ENCODE data around the gene EMC9.

Gene EMC9

GRCh38 chr14:24102357-24103048, 38.9 kb downstream of the EMC9 start:
- ChIA-PET CTCF (interaction anchor here (0.8 to 11.6 kb wide), 3 partner anchors 11 to 60 kb away, joined by 3 to 188 read pairs (median 7); no protein-coding TSS in a partner anchor), POLR2A (interaction anchor here (0.6 kb wide), 1 partner anchor 136 kb away, joined by 4 read pairs; no protein-coding TSS in a partner anchor)
- H3K36me3 ChIP-seq (ENCODE audit: control insufficient read depth in 4 of 4, insufficient read depth in 4 of 4, low read length in 3 of 4) = peaks cover 0 to 64% (median 34%) of the 10 kb centered on the region in 4 experiments
- H3K4me1 ChIP-seq (ENCODE audit: control extremely low read depth in 1 of 4, control insufficient read depth in 4 of 4, insufficient read depth in 4 of 4, low read length in 3 of 4) = peaks cover 0 to 5% (median 0%) of the 10 kb centered on the region in 4 experiments
- H3K27me3 ChIP-seq (replicated peaks in 2 of 5; ENCODE audit: control insufficient read depth in 4 of 5, insufficient read depth in 5 of 5, low read length in 4 of 5) = no peaks in the 10 kb centered on the region
- whole genome bisulfite sequencing (ENCODE audit: insufficient coverage) = 94% methylated on average over 6 of the region's 7 CpGs
- no peak overlapping the region for H3K4me3 ChIP-seq (ENCODE audit: control insufficient read depth in 1 of 7, extremely low read depth in 1 of 7, insufficient read depth in 4 of 7, low read depth in 2 of 7, low read length in 6 of 7)
- H3K9me3 ChIP-seq (ENCODE audit: control extremely low read depth in 1 of 5, control insufficient read depth in 4 of 5, insufficient read depth in 2 of 5, low read depth in 1 of 5, low read length in 4 of 5) = peaks cover 0 to 5% (median 0%) of the 10 kb centered on the region in 5 experiments
- no peak overlapping the region for H3K27ac ChIP-seq (ENCODE audit: insufficient read depth in 1 of 2, low read depth in 1 of 2, low read length in 2 of 2, poor library complexity in 1 of 2, severe bottlenecking in 2 of 2)
- DNase-seq = no peak

- WGBS (ENCODE audit: insufficient coverage) = 97% methylated on average over 3 of the region's 3 CpGs
- peaks cover 0 to 68% (median 34%) of the 10 kb centered on the region in 4 experiments for H3K36me3 ChIP-seq (ENCODE audit: control insufficient read depth in 4 of 4, insufficient read depth in 4 of 4, low read length in 3 of 4)
- H3K4me1 ChIP-seq (ENCODE audit: control extremely low read depth in 1 of 4, control insufficient read depth in 4 of 4, insufficient read depth in 4 of 4, low read length in 3 of 4) = peaks cover 0 to 3% (median 0%) of the 10 kb centered on the region in 4 experiments
- H3K9me3 ChIP-seq (ENCODE audit: control extremely low read depth in 1 of 5, control insufficient read depth in 4 of 5, insufficient read depth in 2 of 5, low read depth in 1 of 5, low read length in 4 of 5) = peaks cover 0 to 5% (median 0%) of the 10 kb centered on the region in 5 experiments
- H3K4me3 ChIP-seq (ENCODE audit: control insufficient read depth in 1 of 7, extremely low read depth in 1 of 7, insufficient read depth in 4 of 7, low read depth in 2 of 7, low read length in 6 of 7) = no peak overlapping the region
- no peaks in the 10 kb centered on the region for H3K27me3 ChIP-seq (replicated peaks in 2 of 5; ENCODE audit: control insufficient read depth in 4 of 5, insufficient read depth in 5 of 5, low read length in 4 of 5)
- no peak overlapping the region for H3K27ac ChIP-seq (ENCODE audit: insufficient read depth in 1 of 2, low read depth in 1 of 2, low read length in 2 of 2, poor library complexity in 1 of 2, severe bottlenecking in 2 of 2)
- no peak for DNase-seq
- CTCF ChIA-PET = interaction anchor here (1.1 to 11.6 kb wide), 3 partner anchors 10 to 42 kb away, joined by 3 to 188 read pairs (median 7); no protein-coding TSS in a partner anchor
- POLR2A ChIA-PET = no interaction called here
These were observed 40.4 kb downstream of the EMC9 start for GRCh38 chr14:24100982-24101494.

DNA sequence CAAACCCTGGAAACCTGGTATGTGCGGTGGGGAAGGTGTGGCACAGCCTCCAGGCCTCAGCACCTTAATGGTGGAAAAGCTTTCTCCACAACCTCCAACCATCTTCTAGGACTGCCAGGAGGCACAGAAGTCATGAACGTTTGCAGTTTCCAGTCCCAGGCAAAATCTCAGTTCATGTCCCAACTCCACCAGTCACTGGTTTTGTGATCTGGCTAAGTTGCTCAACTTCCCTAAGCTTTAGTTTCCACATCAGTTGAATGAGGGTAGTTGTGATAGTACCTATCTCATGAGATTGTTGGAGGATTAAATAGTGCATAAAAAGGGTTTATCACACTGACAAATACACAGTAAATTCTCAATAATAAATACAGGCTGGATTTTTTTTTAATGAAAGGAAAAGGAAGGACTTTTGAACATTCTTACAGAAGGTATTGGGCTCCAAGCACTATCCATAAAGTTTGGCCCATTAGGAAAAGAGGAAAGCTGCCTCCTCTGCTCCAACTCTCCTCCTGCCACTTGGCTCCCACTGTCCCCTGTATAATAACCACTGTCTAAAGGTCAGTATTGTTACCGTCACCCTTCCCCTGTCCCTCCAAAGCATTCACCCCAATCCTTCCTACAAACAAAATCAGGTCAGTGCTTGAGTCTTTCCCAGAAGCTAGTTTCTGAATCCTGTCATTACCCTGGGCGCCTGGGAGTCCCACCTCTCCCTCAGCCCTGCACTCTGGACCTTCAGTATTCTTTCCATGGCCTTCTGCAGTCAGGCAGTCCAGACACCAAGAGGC, 41.0 kb downstream of the EMC9 start:
- peaks cover 0 to 68% (median 34%) of the 10 kb centered on the region in 4 experiments for H3K36me3 ChIP-seq (ENCODE audit: control insufficient read depth in 4 of 4, insufficient read depth in 4 of 4, low read length in 3 of 4)
- POLR2A ChIA-PET = no interaction called here
- no peak overlapping the region for H3K27ac ChIP-seq (ENCODE audit: insufficient read depth in 1 of 2, low read depth in 1 of 2, low read length in 2 of 2, poor library complexity in 1 of 2, severe bottlenecking in 2 of 2)

GRCh38 chr14:24098927-24099813, 42.2 kb downstream of the EMC9 start:
- H3K4me3 ChIP-seq (ENCODE audit: control insufficient read depth in 1 of 7, extremely low read depth in 1 of 7, insufficient read depth in 4 of 7, low read depth in 2 of 7, low read length in 6 of 7) = no peak overlapping the region
- ChIA-PET CTCF (interaction anchor here (7.1 kb wide), 1 partner anchor 9 kb away, joined by 83 read pairs; no protein-coding TSS in a partner anchor), POLR2A (no interaction called here)
- H3K27ac ChIP-seq (ENCODE audit: insufficient read depth in 1 of 2, low read depth in 1 of 2, low read length in 2 of 2, poor library complexity in 1 of 2, severe bottlenecking in 2 of 2) = no peak overlapping the region
- peaks cover 0 to 63% (median 30%) of the 10 kb centered on the region in 4 experiments for H3K36me3 ChIP-seq (ENCODE audit: control insufficient read depth in 4 of 4, insufficient read depth in 4 of 4, low read length in 3 of 4)
- DNase-seq = no peak
- H3K9me3 ChIP-seq (ENCODE audit: control extremely low read depth in 1 of 5, control insufficient read depth in 4 of 5, insufficient read depth in 2 of 5, low read depth in 1 of 5, low read length in 4 of 5) = no peaks in the 10 kb centered on the region
- no peaks in the 10 kb centered on the region for H3K27me3 ChIP-seq (replicated peaks in 2 of 5; ENCODE audit: control insufficient read depth in 4 of 5, insufficient read depth in 5 of 5, low read length in 4 of 5)
- WGBS (ENCODE audit: insufficient coverage) = 96% methylated on average over 15 of the region's 17 CpGs
- H3K4me1 ChIP-seq (ENCODE audit: control extremely low read depth in 1 of 4, control insufficient read depth in 4 of 4, insufficient read depth in 4 of 4, low read length in 3 of 4) = peaks cover 0 to 16% (median 13%) of the 10 kb centered on the region in 4 experiments

More for the DNA sequence above, 41.0 kb downstream of the EMC9 start:
- Histone ChIP-seq H3K27me3 (replicated peaks in 2 of 5; ENCODE audit: control insufficient read depth in 4 of 5, insufficient read depth in 5 of 5, low read length in 4 of 5) (no peaks in the 10 kb centered on the region), H3K4me3 (ENCODE audit: control insufficient read depth in 1 of 7, extremely low read depth in 1 of 7, insufficient read depth in 4 of 7, low read depth in 2 of 7, low read length in 6 of 7) (no peak overlapping the region), H3K4me1 (ENCODE audit: control extremely low read depth in 1 of 4, control insufficient read depth in 4 of 4, insufficient read depth in 4 of 4, low read length in 3 of 4) (peaks cover 0 to 6% (median 5%) of the 10 kb centered on the region in 4 experiments), H3K9me3 (ENCODE audit: control extremely low read depth in 1 of 5, control insufficient read depth in 4 of 5, insufficient read depth in 2 of 5, low read depth in 1 of 5, low read length in 4 of 5) (peaks cover 0 to 5% (median 0%) of the 10 kb centered on the region in 5 experiments)
- CTCF ChIA-PET = interaction anchor here (1.1 to 11.6 kb wide), 3 partner anchors 8 to 41 kb away, joined by 3 to 188 read pairs (median 83); no protein-coding TSS in a partner anchor
- no peak for DNase-seq
- 96% methylated on average over 2 of the region's 4 CpGs for WGBS (ENCODE audit: insufficient coverage)

- 96% methylated on average over 16 of the region's 16 CpGs for WGBS (ENCODE audit: insufficient coverage)
- no peak for DNase-seq
- Histone ChIP-seq H3K4me3 (ENCODE audit: control insufficient read depth in 1 of 7, extremely low read depth in 1 of 7, insufficient read depth in 4 of 7, low read depth in 2 of 7, low read length in 6 of 7) (no peak overlapping the region), H3K9me3 (ENCODE audit: control extremely low read depth in 1 of 5, control insufficient read depth in 4 of 5, insufficient read depth in 2 of 5, low read depth in 1 of 5, low read length in 4 of 5) (no peaks in the 10 kb centered on the region), H3K27ac (ENCODE audit: insufficient read depth in 1 of 2, low read depth in 1 of 2, low read length in 2 of 2, poor library complexity in 1 of 2, severe bottlenecking in 2 of 2) (no peak overlapping the region), H3K36me3 (ENCODE audit: control insufficient read depth in 4 of 4, insufficient read depth in 4 of 4, low read length in 3 of 4) (peaks cover 0 to 55% (median 27%) of the 10 kb centered on the region in 4 experiments), H3K27me3 (replicated peaks in 2 of 5; ENCODE audit: control insufficient read depth in 4 of 5, insufficient read depth in 5 of 5, low read length in 4 of 5) (no peaks in the 10 kb centered on the region), H3K4me1 (ENCODE audit: control extremely low read depth in 1 of 4, control insufficient read depth in 4 of 4, insufficient read depth in 4 of 4, low read length in 3 of 4) (peaks cover 0 to 24% (median 18%) of the 10 kb centered on the region in 4 experiments)
- ChIA-PET POLR2A (no interaction called here), CTCF (interaction anchor here (0.9 to 7.1 kb wide), 4 partner anchors 10 to 60 kb away, joined by 3 to 83 read pairs (median 4); partner anchors contain the start of gene EMC9)
These were observed 43.0 kb downstream of the EMC9 start for GRCh38 chr14:24098229-24098926.
